ENCODE results near the gene PRAC2.

DNA sequence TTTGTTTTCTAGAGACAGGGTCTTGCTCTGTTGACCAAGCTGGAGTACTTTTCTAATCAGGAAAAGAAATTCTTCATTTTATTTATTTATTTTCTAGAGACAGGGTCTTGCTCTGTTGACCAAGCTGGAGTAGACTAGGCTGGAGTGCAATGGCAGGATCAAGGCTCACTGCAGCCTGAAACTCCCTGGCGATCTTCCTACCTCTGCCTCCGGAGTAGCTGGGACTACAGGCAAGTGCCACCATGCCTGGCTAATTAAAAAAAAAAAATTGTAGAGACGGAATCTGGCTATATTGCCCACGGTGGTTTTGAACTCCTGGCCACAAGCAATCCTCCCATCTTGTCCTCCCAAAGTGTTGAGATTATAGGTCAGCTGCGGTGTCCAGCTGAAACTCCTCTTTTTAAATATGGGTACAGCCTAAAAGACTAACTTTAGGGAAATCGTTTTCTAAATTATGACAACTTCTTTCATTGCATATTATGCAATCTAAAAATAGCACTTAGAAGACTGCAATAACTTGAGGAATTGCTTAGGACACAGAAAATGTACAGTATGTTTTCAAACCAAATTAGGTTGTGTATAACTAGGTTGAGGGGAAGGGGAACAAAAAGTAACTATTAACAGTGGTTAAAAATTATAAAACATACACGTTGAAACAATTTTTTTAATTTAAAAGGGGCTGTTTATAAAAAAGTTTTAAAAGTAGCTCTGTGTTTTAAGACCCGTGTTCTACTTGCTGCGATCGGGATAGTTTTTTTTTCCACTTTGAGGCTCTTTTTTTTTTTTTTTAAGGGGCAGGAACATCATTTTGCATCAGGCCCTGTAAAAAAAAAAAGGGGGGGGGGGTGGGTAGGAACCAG is 5.4 kb upstream of the PRAC2 start:
- TF ChIP-seq CTCF (conservative IDR thresholded peaks at IDR 0.05 in 1 of 2, IDR thresholded peaks at IDR 0.05 in 1 of 2; ENCODE audit: low read depth in 1 of 2, low read length in 2 of 2) = no peak
- no peak for TF ChIP-seq EZH2 (IDR thresholded peaks at IDR 0.05; ENCODE audit: low read length, missing control alignments)

All from fibroblast of lung (primary cell).